Activated T-cell treated with anti-CD3 and anti-CD28 coated beads, Interleukin-2, amount 50 U/mL, for 72 hours (primary cell): ENCODE data around the gene RGMB. TPM values are rescaled to one million over a fixed set of nuclear protein-coding genes. Genes with fewer than 3 reads are reported as not detected.

Experiments used
- ATAC-seq, 2 donors: fragments of 150-1000 bp; cut with Tn5 transposase; replicated peaks in 1 of 2; 2 replicates each; pipeline ENCODE4 v1.10.0; 2021; ENCODE audit warnings: moderate library complexity in 2 of 2, mild to moderate bottlenecking in 1 of 2
- DNase-seq, 2 donors: peaks; one replicate each; pipeline ENCODE4 v3.0.0; 2021 to 2022; ENCODE audit warnings: mixed read lengths in 1 of 2
- H3K27ac Mint-ChIP-seq: one replicate; pipeline ENCODE4 v1.8.0; 2022; ENCODE audit warnings: mild to moderate bottlenecking, moderate library complexity, mixed read lengths
- H3K27me3 Mint-ChIP-seq: one replicate; pipeline ENCODE4 v1.8.0; 2022; ENCODE audit warnings: low read depth, mixed read lengths
- H3K36me3 Mint-ChIP-seq, 2 donors: one replicate each; pipeline ENCODE4 v1.8.0; 2022; ENCODE audit warnings: mixed read lengths in 2 of 2, mild to moderate bottlenecking in 1 of 2; ENCODE audit not compliant: insufficient read depth in 2 of 2
- H3K4me1 Mint-ChIP-seq: one replicate; pipeline ENCODE4 v1.8.0; 2022; ENCODE audit warnings: low read depth, mixed read lengths
- H3K4me3 Mint-ChIP-seq, 2 donors: one replicate each; pipeline ENCODE4 v1.8.0; 2022; ENCODE audit warnings: mild to moderate bottlenecking in 2 of 2, mixed read lengths in 2 of 2, moderate library complexity in 2 of 2
- H3K9me3 Mint-ChIP-seq, 2 donors: one replicate each; pipeline ENCODE4 v1.8.0; 2022; ENCODE audit warnings: mixed read lengths in 2 of 2
- total RNA-seq, 2 donors: library from RNA; stranded (reverse); gene quantifications; one replicate each; pipeline ENCODE4 v1.2.3, GENCODE V29; 2022

RGMB gene
- total RNA-seq, 2 donors from 2014 or later = 2.2 to 3.9 TPM

GRCh38 chr5:98836175-98836574 lies 62.7 kb downstream of the RGMB start:
- Mint-ChIP-seq H3K27me3 (no peaks in the 10 kb centered on the region), H3K36me3 (peaks cover 0 to 3% of the 10 kb centered on the region in 2 donors)

DNA sequence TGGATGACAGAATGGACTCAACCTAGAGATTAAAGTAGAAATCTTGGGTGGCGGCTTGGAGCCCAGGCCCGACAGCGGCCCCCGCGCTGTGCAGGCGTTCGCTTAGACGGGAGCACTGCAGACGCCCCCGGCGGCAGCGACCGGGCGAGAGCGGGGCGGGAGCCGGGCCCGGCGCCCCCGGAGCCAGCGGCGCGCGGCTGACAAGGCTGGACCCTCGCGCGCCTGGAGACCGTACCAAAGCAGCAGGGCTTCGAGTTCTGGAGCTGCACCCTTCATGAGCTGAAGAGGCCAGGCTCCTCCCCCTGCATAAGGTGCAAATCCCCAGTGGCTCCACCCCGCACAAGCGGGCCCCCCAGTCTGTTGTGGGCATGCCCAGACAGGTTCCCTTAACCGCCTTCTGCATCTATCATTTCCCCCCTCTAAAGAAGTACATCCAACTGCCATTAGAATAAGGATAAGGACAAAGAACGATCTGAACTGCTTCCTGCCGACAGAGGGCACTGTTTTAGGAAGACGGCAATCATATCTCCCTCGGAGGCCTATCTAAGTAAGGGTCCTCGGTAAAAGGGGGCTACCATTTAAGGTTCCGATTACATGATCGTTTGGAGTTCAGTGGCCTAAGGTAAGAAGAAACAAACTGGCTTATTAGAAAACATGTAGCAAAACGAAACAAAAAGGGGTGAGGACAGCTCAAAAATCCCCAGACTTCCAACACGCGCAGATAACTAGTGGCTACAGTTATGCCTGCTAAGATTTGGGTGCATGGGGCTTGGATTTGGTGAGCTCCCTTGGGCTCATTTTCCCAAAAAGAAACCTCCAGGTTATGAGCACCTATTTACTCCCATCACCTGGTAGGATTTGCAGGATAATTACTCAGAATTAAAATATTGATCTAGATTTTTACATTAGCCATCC lies 66.3 kb downstream of the RGMB start:
- no peaks in the 10 kb centered on the region for H3K4me1 Mint-ChIP-seq
- ATAC-seq = peak; percentile 48 to 62
- peak overlapping the region; percentile 43 to 54 for H3K4me3 Mint-ChIP-seq
- peak; percentile 11 to 18 for DNase-seq
- no peak overlapping the region for H3K27ac Mint-ChIP-seq
- peaks cover 0 to 4% of the 10 kb centered on the region in 2 donors for H3K9me3 Mint-ChIP-seq
- peaks cover 0 to 4% of the 10 kb centered on the region in 2 donors for H3K36me3 Mint-ChIP-seq
- H3K27me3 Mint-ChIP-seq = no peaks in the 10 kb centered on the region

More at GRCh38 chr5:98836175-98836574, 62.7 kb downstream of the RGMB start:
- DNase-seq (no peak), ATAC-seq (no peak)
- Mint-ChIP-seq H3K9me3 (no peaks in the 10 kb centered on the region), H3K27ac (no peak overlapping the region), H3K4me3 (no peak overlapping the region), H3K4me1 (no peaks in the 10 kb centered on the region)

- Mint-ChIP-seq H3K36me3 (peaks cover 2 to 4% of the 10 kb centered on the region in 2 donors), H3K27me3 (no peaks in the 10 kb centered on the region), H3K4me3 (no peak overlapping the region), H3K4me1 (no peaks in the 10 kb centered on the region), H3K9me3 (peaks cover 0 to 4% of the 10 kb centered on the region in 2 donors), H3K27ac (no peak overlapping the region)
- no peak for DNase-seq
- no peak for ATAC-seq
Measured at GRCh38 chr5:98840946-98841345, 67.5 kb downstream of the RGMB start.

DNA sequence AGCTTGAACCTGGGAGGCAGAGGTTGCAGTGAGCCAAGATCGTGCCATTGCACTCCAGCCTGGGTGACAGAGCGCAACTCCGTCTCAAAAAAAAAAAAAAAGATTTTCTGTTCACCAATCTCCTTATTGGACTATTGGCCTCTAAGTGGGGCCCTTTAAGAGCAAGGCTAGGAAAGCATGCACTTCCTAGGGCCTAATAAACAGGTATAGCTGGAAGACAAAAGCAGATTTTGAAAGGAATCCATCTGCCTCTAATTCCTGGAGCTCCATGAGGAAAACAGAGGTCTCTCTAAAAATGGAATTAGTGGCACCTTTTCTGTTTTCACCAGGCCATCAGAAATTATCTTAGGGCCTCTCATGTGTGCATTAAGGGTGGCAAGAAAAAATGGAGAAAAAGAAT lies 70.0 kb downstream of the RGMB start:
- ATAC-seq = no peak
- Mint-ChIP-seq H3K4me1 (no peaks in the 10 kb centered on the region), H3K9me3 (peaks cover 0 to 4% of the 10 kb centered on the region in 2 donors), H3K27me3 (no peaks in the 10 kb centered on the region), H3K4me3 (no peak overlapping the region), H3K36me3 (peaks cover 2 to 4% of the 10 kb centered on the region in 2 donors), H3K27ac (no peak overlapping the region)
- DNase-seq = no peak

- DNase-seq (no peak), ATAC-seq (no peak)
- Mint-ChIP-seq H3K4me3 (no peak overlapping the region), H3K9me3 (peaks cover 0 to 4% of the 10 kb centered on the region in 2 donors), H3K27ac (no peak overlapping the region), H3K4me1 (no peaks in the 10 kb centered on the region), H3K36me3 (peaks cover 2% of the 10 kb centered on the region in 2 donors), H3K27me3 (no peaks in the 10 kb centered on the region)
Measured at GRCh38 chr5:98844865-98845264, 71.4 kb downstream of the RGMB start.

DNA sequence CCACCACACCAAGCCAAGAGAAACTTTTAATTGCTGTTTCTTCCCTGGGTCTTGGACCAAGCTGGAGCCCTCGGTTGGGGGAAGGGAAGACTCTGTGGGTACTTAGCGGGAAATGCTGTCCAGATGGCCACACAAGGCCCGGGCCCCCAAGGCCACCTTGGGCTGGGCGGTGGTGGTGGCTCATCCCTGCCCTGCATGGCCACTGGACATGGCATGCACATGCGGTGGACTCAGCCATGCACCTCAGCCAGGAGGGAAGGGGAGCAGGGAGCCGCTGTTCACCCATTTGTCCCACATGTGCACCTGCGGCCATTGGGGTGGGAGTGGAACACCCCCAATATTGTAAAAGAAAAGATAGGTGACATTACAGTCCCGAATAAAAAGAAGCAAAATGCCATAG lies 72.4 kb downstream of the RGMB start:
- no peaks in the 10 kb centered on the region for H3K27me3 Mint-ChIP-seq
- ATAC-seq (no peak), DNase-seq (no peak)
- peaks cover 0 to 4% of the 10 kb centered on the region in 2 donors for H3K9me3 Mint-ChIP-seq
- peaks cover 2% of the 10 kb centered on the region in 2 donors for H3K36me3 Mint-ChIP-seq
- H3K27ac Mint-ChIP-seq = no peak overlapping the region
- H3K4me3 Mint-ChIP-seq = no peak overlapping the region
- H3K4me1 Mint-ChIP-seq = no peaks in the 10 kb centered on the region

Other genes with a start within 250 kb of the RGMB start
- gene CHD1, start 155.3 kb downstream of the RGMB start, total RNA-seq = 10 to 100 TPM; 66.4 to 67.4 TPM